Esophagus (tissue), 2 donors: ENCODE measurements around the gene FGF2. TPM values are rescaled to one million over a fixed set of nuclear protein-coding genes. Genes with fewer than 3 reads are reported as not detected.

Experiments
- H3K27ac ChIP-seq, 2 donors: one replicate each; pipeline ENCODE4 v1.5.1; 2013; ENCODE audit warnings: low read depth in 2 of 2, mild to moderate bottlenecking in 2 of 2, inconsistent platforms in 1 of 2, low read length in 1 of 2, moderate library complexity in 1 of 2
- H3K27me3 ChIP-seq, 2 donors: one replicate each; pipeline ENCODE4 v1.6.1; 2013; ENCODE audit warnings: low read length in 2 of 2, control low read depth in 1 of 2, mild to moderate bottlenecking in 1 of 2; ENCODE audit not compliant: insufficient read depth in 2 of 2, control insufficient read depth in 1 of 2
- H3K36me3 ChIP-seq, 2 donors: one replicate each; pipeline ENCODE4 v1.6.1; 2013; ENCODE audit warnings: low read length in 1 of 2; ENCODE audit not compliant: control insufficient read depth in 2 of 2, insufficient read depth in 2 of 2
- H3K4me1 ChIP-seq, 2 donors: one replicate each; pipeline ENCODE4 v1.6.1; 2013; ENCODE audit warnings: low read length in 1 of 2; ENCODE audit not compliant: control insufficient read depth in 2 of 2, insufficient read depth in 2 of 2
- H3K4me3 ChIP-seq, 2 donors: one replicate each; pipeline ENCODE4 v1.5.1; 2013; ENCODE audit warnings: low read length in 2 of 2, mild to moderate bottlenecking in 2 of 2, low read depth in 1 of 2, moderate library complexity in 1 of 2
- H3K9me3 ChIP-seq, 2 donors: one replicate each; pipeline ENCODE4 v1.6.1; 2013; ENCODE audit warnings: mild to moderate bottlenecking in 2 of 2, low read depth in 1 of 2, low read length in 1 of 2, moderate library complexity in 1 of 2; ENCODE audit not compliant: control insufficient read depth in 2 of 2, insufficient read depth in 1 of 2
- WGBS, 2 donors: extraction: QIAGEN DNeasy Blood & Tissue Kit; methylation state at CpG; one replicate each; pipeline ENCODE4 v1.1.7; 2013; 5-methylcytosine and 5-hydroxymethylcytosine counted together
- polyA plus RNA-seq, 2 donors: library from polyadenylated mRNA; stranded (reverse); fragments of 200-250 nt; gene quantifications; one replicate each; pipeline ENCODE4 v1.2.3, GENCODE V29; 2013
- donor health status: healthy with polysubstance abuse.
- donor health status: Bipolar disorder and iron deficiency.

The FGF2 gene
- polyA plus RNA-seq, 2 donors = 0.61 to 0.99 TPM

DNA sequence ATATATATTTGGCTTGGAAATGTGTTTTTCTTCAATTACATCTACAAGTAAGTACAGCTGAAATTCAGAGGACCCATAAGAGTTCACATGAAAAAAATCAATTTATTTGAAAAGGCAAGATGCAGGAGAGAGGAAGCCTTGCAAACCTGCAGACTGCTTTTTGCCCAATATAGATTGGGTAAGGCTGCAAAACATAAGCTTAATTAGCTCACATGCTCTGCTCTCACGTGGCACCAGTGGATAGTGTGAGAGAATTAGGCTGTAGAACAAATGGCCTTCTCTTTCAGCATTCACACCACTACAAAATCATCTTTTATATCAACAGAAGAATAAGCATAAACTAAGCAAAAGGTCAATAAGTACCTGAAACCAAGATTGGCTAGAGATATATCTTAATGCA is 69.6 kb downstream of the FGF2 start:
- Histone ChIP-seq H3K27ac (no peak overlapping the region), H3K4me3 (no peak overlapping the region), H3K36me3 (peaks cover 0 to 1% of the 10 kb centered on the region in 2 donors), H3K4me1 (no peaks in the 10 kb centered on the region), H3K27me3 (no peaks in the 10 kb centered on the region), H3K9me3 (no peaks in the 10 kb centered on the region)
- 79 to 90% methylated on average over 1 of the region's 1 CpG for WGBS, 2 donors

DNA sequence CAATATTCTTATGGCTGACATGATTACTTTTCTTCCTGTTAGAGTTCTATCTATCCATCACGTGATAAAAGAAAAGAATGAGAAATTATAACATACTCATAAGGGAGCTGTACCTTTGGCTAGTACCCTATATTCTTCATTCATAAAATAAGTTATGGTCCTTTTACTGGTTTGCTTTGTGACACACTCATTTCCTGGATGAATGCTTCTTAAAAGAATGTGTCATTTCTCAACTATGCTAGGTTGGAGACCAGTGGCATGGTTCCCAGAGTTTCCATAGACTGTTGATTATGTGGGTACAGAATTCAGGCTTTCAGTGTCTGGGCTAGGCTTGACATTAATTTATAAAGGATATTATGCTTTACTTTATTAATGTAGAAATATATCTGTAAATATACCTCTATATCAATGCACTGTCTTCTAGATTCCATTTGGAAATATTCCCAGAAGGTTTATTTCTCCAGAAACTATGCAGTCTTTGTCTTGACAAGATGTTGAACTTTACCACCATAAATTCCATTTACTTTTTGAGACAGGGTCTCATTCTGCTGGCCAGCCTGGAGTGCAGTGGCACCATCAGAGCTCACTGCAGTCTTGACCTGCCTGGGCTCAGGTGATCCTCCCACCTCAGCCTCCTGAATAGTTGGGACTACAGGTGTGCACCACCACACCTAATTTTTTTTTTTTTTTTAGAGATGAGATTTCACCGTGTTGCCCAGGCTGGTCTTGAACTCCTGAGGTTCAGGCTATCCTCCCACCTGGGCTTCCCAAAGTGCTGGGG is 71.9 kb downstream of the FGF2 start:
- WGBS, 2 donors = 57 to 72% methylated on average over 2 of the region's 2 CpGs
- peaks cover 0 to 1% of the 10 kb centered on the region in 2 donors for H3K36me3 ChIP-seq
- no peak overlapping the region for H3K27ac ChIP-seq

DNA sequence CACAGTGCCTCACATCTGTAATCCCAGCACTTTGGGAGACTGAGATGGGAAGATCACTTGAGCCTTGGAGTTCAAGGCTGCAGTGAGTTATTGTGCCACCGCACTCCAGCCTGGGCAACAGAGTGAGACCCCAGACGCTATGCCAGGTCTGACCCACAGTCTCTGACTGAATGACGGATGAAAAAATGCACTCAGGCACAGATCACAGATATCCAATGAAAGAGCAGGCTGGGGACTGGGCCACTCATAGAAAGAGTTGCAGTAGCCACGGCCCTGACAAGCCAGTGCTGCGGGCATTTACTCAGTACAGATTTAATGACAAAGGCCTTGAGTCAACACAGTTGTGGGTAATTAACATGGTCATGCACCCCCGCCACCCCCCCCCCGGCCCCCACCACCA is 73.1 kb downstream of the FGF2 start:
- 87 to 96% methylated on average over 7 of the region's 7 CpGs for WGBS, 2 donors
- Histone ChIP-seq H3K27me3 (no peaks in the 10 kb centered on the region), H3K4me1 (no peaks in the 10 kb centered on the region), H3K36me3 (no peaks in the 10 kb centered on the region), H3K4me3 (no peak overlapping the region), H3K9me3 (no peaks in the 10 kb centered on the region), H3K27ac (no peak overlapping the region)

More for the DNA sequence above, 71.9 kb downstream of the FGF2 start:
- Histone ChIP-seq H3K27me3 (no peaks in the 10 kb centered on the region), H3K4me3 (no peak overlapping the region), H3K9me3 (no peaks in the 10 kb centered on the region), H3K4me1 (no peaks in the 10 kb centered on the region)

DNA sequence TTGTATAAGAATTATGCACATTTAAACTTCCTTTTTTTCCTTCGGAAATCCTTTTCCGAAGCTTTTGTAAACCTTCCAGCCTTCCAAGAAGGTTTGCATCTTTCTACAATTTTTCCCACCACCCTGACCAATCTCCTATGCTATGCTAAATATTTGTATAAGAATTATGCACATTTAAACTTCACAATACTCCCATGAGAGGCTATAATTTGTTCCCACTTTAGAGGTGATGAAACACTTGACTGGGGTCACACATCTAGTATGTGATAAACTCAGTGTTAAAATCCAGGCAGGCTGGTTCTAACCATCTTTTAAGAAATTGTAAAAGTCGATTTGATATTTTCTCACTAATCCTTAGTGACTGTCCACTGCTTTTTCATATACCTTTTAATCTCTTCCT is 73.7 kb downstream of the FGF2 start:
- Histone ChIP-seq H3K4me1 (no peaks in the 10 kb centered on the region), H3K9me3 (no peaks in the 10 kb centered on the region), H3K4me3 (no peak overlapping the region), H3K27ac (no peak overlapping the region), H3K27me3 (no peaks in the 10 kb centered on the region), H3K36me3 (no peaks in the 10 kb centered on the region)
- WGBS, 2 donors = 73% methylated on average over 3 of the region's 3 CpGs

DNA sequence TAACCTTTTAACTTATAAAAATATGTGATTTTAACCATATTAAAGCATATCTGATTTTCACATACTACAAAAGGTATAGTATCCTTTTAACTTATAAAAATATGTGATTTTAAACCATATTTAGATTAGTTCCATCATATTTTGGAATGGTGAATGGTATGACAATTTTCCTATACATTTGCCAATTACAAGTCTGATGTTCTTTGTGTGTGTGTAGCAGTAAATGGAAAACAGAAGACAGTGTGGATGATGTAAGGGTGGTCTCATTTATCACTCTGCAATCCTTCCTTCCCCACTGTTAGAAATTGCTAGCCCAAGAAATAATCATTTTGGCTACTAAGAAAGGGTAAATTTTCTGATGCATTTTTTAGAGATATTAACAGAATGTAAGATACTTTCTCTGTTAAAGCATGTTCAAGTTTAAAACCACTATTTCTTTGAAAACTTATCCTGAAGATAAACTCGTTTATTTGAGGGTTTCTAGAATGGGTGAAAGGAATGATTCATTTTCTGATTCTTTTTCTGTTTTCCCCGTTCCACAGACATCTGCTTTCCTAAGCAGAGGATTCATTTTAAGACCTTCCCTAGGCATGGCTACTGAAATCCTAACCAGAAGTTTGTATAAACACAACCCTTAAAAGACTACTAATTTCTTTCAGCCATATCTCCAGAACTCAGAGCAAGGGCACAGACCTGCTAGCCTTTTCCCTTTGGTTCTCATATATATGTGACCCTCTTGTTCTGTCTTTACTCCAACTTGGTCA is 74.8 kb downstream of the FGF2 start:
- H3K4me1 ChIP-seq = no peaks in the 10 kb centered on the region
- WGBS, 2 donors = 74 to 77% methylated on average over 2 of the region's 2 CpGs
- no peaks in the 10 kb centered on the region for H3K9me3 ChIP-seq
- no peak overlapping the region for H3K27ac ChIP-seq
- H3K4me3 ChIP-seq = no peak overlapping the region
- H3K36me3 ChIP-seq = no peaks in the 10 kb centered on the region
- no peaks in the 10 kb centered on the region for H3K27me3 ChIP-seq

DNA sequence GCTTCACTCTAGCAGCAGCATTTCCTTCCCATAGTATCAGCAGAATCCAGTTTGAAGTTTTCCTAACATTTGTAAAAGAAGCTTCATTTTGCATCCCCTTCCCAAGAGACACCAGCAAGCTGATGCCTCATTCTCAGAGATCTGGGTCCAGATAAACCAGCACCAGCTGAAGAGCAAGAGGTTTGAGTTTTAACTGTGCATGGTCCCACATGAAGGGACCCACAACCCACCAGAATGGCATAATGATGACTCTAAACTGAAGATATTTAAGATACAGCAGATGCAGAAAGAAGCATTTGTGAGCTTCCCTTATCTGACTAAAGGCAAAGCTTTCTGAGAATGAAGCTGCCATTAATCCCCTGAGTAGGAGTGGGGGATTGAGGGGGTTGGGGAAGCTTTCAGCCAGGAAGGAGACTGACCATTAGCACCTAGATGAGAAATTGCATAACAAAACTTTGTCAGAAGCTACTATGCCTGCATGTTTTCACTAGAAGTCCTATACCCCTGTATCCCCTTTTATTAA is 77.2 kb downstream of the FGF2 start:
- H3K4me3 ChIP-seq = no peak overlapping the region
- no peaks in the 10 kb centered on the region for H3K36me3 ChIP-seq
- H3K27me3 ChIP-seq = no peaks in the 10 kb centered on the region
- no peak overlapping the region for H3K27ac ChIP-seq
- no peaks in the 10 kb centered on the region for H3K4me1 ChIP-seq
- no peaks in the 10 kb centered on the region for H3K9me3 ChIP-seq

DNA sequence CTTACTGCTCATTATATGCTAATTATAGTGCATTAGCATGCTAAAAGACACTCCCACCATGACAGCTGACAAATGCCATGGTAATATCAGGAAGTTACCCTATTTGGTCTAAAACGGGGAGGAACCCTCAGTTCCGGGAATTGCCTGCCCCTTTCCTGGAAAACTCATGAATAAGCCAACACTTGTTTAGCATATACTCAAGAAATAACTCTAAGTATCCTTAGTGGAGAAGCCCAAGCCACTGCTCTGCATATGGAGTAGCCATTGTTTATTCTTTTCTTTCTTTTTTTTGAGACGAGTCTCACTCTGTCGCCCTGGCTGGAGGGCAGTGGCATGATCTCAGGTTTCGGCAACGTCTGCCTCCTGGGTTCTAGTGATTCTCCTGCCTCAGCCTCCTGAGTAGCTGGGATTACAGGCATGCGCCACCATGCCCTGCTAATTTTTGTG is 80.3 kb downstream of the FGF2 start:
- H3K27me3 ChIP-seq = no peaks in the 10 kb centered on the region
- WGBS, 2 donors = 86 to 96% methylated on average over 7 of the region's 7 CpGs
- no peak overlapping the region for H3K4me3 ChIP-seq
- H3K9me3 ChIP-seq = no peaks in the 10 kb centered on the region
- no peak overlapping the region for H3K27ac ChIP-seq
- H3K36me3 ChIP-seq = no peaks in the 10 kb centered on the region
- no peaks in the 10 kb centered on the region for H3K4me1 ChIP-seq

DNA sequence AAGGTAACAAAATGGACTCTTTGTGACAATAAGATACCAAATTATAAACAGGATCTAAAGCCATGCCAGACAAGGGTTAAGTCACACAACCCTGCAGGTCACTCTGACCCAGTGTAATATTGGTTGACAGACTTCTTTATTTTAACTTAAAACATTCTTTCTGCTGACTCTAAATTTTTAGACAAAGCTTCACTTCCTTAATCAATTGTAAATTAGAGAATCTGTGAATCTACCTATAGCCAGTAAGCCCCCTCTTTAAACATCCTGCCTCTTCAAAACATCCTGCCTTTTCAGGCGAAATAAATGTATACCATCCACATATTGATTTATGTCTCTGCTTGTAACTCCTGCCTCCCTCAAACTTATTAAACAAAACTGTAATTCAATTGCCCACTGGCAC is 81.6 kb downstream of the FGF2 start:
- H3K27ac ChIP-seq = no peak overlapping the region
- no peak overlapping the region for H3K4me3 ChIP-seq
- 91 to 93% methylated on average over 1 of the region's 1 CpG for WGBS, 2 donors
- no peaks in the 10 kb centered on the region for H3K36me3 ChIP-seq
- no peaks in the 10 kb centered on the region for H3K4me1 ChIP-seq
- no peaks in the 10 kb centered on the region for H3K27me3 ChIP-seq
- H3K9me3 ChIP-seq = no peaks in the 10 kb centered on the region

DNA sequence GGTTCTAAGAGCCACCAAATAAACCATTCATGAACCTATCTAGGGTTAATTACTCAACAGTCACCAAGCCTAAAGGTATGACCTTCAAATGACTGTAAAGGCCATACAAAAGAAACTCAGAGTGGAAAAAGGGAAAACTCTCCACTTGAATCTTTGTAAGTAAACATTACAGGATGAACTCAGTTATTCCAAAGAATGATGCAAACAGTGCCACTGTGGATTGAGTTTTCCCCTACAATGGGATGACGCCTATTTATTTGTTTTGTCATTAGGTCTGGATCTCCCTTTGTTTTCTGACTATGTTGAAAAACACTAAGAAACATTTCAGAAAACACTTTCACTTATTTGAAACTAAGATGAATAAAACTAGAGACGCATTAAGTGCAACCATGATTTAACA is 83.1 kb downstream of the FGF2 start:
- Histone ChIP-seq H3K9me3 (no peaks in the 10 kb centered on the region), H3K36me3 (no peaks in the 10 kb centered on the region), H3K27me3 (no peaks in the 10 kb centered on the region), H3K4me3 (no peak overlapping the region), H3K4me1 (no peaks in the 10 kb centered on the region), H3K27ac (no peak overlapping the region)
- 73 to 97% methylated on average over 2 of the region's 2 CpGs for WGBS, 2 donors
